Tibial nerve (tissue), 4 donors: ENCODE results near the gene PARP15.

ENCODE experiments used
- EP300 ChIP-seq, 2 donors: sonication (generic); formaldehyde crosslinking; IDR thresholded peaks; one replicate each; pipeline ENCODE4 v1.6.1; 2017; ENCODE audit warnings: antibody characterized with exemption in 2 of 2, mild to moderate bottlenecking in 1 of 2
- POLR2A ChIP-seq, 2 donors: fragments of 450-650 bp; IDR thresholded peaks; one replicate each; pipeline ENCODE4 v1.6.1; 2017; ENCODE audit warnings: antibody characterized with exemption in 2 of 2, mild to moderate bottlenecking in 2 of 2, moderate library complexity in 2 of 2
- TF ChIP-seq, protein P1 (sequence below), 5 experiments: fragments of 200-600 bp in 3 of 5; fragments of 450-650 bp in 2 of 5; sonication (generic) in 3 of 5; IDR thresholded peaks; one replicate each; pipeline ENCODE4 v1.5.1; 2016 to 2019; ENCODE audit warnings: antibody characterized with exemption in 5 of 5, mild to moderate bottlenecking in 3 of 5, moderate library complexity in 2 of 5

- TF ChIP-seq, protein P1, sequence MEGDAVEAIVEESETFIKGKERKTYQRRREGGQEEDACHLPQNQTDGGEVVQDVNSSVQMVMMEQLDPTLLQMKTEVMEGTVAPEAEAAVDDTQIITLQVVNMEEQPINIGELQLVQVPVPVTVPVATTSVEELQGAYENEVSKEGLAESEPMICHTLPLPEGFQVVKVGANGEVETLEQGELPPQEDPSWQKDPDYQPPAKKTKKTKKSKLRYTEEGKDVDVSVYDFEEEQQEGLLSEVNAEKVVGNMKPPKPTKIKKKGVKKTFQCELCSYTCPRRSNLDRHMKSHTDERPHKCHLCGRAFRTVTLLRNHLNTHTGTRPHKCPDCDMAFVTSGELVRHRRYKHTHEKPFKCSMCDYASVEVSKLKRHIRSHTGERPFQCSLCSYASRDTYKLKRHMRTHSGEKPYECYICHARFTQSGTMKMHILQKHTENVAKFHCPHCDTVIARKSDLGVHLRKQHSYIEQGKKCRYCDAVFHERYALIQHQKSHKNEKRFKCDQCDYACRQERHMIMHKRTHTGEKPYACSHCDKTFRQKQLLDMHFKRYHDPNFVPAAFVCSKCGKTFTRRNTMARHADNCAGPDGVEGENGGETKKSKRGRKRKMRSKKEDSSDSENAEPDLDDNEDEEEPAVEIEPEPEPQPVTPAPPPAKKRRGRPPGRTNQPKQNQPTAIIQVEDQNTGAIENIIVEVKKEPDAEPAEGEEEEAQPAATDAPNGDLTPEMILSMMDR (IDR thresholded peaks at IDR 0.05) = no peak
- TF ChIP-seq EP300 (IDR thresholded peaks at IDR 0.05) (no peak), POLR2A (IDR thresholded peaks at IDR 0.05) (no peak)
Measured at GRCh38 chr3:122548619-122549018, 28.8 kb upstream of the PARP15 start.
